ENCODE data around the gene ZC3H8.

DNA sequence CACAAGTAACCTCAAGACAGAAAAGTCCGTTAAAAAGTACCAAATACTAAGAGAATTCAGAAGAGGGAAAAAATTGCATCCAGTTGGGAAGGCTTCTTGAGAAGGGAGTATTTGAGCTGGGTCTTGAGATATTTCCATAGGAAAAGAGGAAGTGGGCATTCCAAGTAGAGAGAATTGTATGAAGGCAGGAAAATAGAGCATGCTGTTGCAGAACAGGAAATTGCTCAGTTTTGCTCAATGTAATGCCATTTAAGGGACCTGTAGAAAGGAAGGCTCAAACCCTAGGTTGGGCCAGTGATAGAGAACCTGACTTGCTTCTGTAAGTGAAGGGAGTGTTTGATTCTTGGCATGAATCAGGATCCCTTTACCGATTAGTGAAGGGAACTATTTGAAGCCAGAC is 1.0 kb upstream of the ZC3H8 start:
- TF ChIP-seq, protein P1, sequence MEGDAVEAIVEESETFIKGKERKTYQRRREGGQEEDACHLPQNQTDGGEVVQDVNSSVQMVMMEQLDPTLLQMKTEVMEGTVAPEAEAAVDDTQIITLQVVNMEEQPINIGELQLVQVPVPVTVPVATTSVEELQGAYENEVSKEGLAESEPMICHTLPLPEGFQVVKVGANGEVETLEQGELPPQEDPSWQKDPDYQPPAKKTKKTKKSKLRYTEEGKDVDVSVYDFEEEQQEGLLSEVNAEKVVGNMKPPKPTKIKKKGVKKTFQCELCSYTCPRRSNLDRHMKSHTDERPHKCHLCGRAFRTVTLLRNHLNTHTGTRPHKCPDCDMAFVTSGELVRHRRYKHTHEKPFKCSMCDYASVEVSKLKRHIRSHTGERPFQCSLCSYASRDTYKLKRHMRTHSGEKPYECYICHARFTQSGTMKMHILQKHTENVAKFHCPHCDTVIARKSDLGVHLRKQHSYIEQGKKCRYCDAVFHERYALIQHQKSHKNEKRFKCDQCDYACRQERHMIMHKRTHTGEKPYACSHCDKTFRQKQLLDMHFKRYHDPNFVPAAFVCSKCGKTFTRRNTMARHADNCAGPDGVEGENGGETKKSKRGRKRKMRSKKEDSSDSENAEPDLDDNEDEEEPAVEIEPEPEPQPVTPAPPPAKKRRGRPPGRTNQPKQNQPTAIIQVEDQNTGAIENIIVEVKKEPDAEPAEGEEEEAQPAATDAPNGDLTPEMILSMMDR (IDR thresholded peaks at IDR 0.05), result no peak
- TF ChIP-seq POLR2A (IDR thresholded peaks at IDR 0.05), result no peak
